DLD1 (cell line): Measurements from ENCODE around the gene RPTOR.
"Not testable (repeated sequence)": the region's sequence is repeated elsewhere in the genome, so short reads cannot be mapped to it uniquely, and the experiment has no call there.

Source experiments
- in situ Hi-C: cut with HindIII; loops from 2 replicates; pipeline ENCODE4 v1.10.0; 2017; ENCODE audit warnings: low sequenced_read_pairs

The RPTOR gene

GRCh38 chr17:80737106-80738019 lies 192.7 kb downstream of the RPTOR start:
- in situ Hi-C loops = no loop called here

DNA sequence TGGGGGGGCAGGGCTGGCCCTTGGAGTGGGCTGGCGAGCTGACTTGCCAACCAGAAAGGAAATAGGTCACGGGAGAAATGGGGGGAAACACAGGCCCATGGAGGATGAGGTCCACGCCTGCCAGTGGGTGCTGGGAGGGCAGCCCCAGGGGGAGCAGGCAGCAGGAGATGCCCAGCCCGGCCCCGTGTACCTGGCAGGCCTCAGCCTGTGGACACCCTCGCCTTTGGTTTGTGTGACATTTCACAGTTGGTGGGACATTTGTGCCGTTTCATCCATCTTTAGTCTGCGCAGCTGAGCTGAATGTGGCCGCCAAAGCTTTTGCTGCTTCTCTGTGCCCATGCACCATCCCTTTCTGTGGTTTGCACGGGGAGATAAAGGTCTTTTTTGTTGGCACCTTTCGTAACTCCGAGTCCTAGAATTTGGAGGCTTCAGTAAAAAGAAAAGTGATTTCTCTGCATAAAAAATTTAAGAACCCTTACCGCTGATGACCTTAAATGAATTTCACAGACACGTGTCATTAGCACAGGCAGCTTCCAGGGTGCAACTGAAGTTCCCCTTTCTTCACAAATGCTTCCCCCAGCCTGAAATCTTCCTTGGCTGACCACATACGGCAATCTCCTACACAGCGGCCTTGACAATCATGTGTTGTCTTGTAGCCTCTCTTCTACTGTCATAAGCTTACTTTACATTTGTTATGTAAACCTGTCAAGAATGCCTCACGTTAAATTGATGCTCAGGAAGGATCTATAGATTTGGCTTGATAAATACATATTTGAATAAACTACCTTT lies 193.6 kb downstream of the RPTOR start:
- in situ Hi-C loops = no loop called here

GRCh38 chr17:80738987-80739730 lies 194.5 kb downstream of the RPTOR start:
- in situ Hi-C loops = no loop called here

DNA sequence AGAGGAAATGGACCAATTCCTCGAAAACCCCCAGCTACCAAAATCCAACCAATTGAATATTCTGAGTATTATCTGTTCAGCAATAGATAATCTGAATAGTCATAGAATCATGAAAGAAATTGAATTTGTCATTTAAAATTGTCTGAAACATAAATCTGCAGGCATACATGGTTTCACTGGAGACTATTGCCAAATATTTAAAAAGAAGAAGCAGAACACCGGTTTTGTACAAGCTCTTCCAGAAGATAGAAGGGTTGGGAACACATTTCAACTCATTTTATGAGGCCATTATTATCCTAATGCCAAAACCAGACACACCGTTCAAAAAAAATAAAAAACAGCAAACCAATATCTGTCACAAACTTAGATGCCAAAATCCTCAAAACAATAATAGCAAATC lies 195.5 kb downstream of the RPTOR start:
- in situ Hi-C loops = no loop called here

GRCh38 chr17:80742091-80742490 lies 197.5 kb downstream of the RPTOR start:
- in situ Hi-C loops = no loop called here

DNA sequence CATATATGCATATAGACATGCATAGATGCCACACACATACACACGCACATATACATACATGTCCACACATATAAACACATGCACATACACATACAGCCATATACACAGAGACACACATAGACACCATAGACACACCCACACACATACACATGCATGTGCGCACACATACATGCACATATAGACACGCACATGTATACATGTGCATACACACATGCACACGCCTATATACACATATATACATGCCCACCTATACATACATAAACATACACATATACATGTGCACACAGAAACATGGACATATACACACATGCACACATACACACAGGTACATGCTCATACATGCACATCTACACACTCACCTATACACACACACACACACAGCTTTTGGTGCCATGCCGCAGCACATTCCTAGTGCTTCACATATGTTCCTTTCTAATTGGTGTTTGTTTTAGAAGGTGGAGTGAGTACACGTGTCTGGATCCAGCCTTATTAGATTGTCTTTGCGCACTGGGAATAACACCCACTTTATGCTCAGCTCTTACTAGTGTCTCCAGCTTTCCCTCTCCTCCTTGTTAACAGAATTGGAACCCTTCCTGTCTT lies 198.0 kb downstream of the RPTOR start:
- in situ Hi-C loops = no loop called here

GRCh38 chr17:80743181-80743771 lies 198.6 kb downstream of the RPTOR start:
- in situ Hi-C loops = no loop called here

GRCh38 chr17:80743973-80744372 lies 199.3 kb downstream of the RPTOR start:
- in situ Hi-C loops = not testable (repeated sequence)

GRCh38 chr17:80744725-80745124 lies 200.1 kb downstream of the RPTOR start:
- in situ Hi-C loops = not testable (repeated sequence)

GRCh38 chr17:80745183-80745582 lies 200.5 kb downstream of the RPTOR start:
- in situ Hi-C loops = no loop called here

- in situ Hi-C loops = no loop called here
These were observed 201.8 kb downstream of the RPTOR start for GRCh38 chr17:80746262-80746935.

DNA sequence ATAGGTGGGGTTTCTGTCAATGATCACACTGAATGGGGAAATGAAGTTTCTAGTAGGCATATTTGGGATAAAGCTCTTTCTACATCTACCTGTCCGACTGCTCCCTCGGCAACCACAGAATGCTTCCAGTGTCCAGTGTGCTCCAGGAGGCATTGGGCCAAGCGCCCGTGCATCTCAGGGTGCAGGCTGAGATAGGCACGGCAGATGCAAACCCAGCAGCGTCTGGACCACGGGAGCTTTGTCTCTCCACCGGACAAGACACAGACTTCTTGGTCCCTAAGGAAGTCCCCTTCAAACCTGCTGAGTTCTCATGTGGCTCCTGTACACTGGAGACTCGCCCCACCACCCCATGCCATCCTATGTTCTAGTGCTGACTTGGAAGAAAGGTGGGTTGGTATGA lies 202.8 kb downstream of the RPTOR start:
- in situ Hi-C loops = no loop called here

- in situ Hi-C loops = no loop called here
These were observed 205.0 kb downstream of the RPTOR start for GRCh38 chr17:80749611-80750010.

DNA sequence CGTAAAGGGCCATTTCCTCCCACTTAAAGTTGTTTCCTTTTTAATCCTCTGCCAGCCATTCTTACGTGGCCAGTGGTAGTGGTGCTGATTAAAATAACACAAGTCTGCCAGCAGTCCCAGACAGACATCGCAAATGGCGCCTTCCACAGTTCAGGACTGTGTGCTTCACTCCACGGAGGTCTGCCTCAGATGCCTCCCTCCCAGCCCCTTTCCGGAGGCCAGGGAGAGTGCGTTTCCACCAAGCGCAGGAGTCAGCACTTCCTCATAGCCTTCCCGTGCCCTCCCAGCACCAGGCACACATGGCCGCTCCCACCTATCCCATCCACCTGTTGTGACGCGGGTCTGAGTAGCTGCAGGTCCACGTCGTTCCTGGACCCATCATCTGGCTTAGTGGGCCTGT lies 205.6 kb downstream of the RPTOR start:
- in situ Hi-C loops = no loop called here

- in situ Hi-C loops = no loop called here
These were observed 206.7 kb downstream of the RPTOR start for GRCh38 chr17:80751070-80751945.

DNA sequence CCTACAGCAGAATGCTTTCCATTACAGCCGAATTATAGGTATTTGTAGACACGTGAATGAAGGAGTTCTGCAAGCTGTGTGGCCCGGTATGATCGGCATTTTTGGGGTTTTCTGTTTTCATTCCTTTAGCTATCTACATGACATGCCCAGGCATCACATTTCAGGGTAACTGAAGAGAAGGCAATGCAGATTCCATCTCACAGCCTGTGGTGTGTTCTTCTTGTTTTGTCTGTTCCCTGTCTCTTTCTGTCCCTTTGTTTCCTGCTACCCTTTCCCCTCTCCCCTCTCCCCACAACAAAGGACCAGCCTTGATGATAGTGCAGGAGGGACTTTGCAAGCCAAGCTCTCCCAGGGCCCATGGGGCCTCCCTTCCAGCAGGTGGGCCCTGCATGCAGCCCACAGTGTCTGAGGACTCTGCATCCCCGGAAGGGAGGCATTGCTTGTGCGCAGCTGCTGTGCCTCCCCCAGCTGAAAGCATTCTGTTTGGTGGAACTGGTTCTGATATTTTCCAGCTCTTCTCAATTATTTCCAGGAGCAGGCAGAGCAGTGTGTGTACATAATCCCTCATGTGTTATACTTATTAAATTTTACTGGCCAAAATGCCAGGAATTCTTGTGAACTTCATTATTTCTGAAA lies 207.4 kb downstream of the RPTOR start:
- in situ Hi-C loops = no loop called here

DNA sequence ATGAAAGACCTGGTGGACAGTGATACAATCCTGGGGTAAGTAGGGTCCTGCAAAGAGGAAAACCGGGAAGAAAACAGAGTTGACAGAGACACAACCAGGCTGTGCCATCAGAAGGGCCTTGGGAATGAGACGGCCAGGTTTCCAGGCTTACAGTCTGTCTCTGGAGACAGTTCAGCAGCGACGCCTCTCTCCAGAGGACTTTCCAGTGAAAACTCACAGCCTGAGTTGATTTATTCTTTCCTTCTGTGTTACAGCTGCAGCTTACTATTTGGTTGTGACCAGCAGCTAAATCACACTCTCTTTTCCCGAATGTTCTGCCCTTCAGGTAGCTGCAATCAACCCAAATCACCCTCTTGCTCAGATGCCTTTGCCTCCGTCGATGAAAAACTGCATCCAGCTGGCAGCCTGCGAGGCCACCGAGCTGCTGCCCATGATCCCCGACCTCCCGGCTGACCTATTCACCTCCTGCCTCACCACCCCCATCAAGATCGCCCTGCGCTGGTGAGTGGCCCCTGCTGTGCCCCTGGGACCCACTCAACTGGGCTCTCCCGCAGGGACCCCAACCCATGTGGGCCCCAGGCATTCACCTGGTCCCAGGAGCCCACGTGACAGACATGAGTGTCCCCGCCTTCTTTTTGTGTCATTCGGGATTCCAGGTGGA lies 209.2 kb downstream of the RPTOR start:
- in situ Hi-C loops = no loop called here

DNA sequence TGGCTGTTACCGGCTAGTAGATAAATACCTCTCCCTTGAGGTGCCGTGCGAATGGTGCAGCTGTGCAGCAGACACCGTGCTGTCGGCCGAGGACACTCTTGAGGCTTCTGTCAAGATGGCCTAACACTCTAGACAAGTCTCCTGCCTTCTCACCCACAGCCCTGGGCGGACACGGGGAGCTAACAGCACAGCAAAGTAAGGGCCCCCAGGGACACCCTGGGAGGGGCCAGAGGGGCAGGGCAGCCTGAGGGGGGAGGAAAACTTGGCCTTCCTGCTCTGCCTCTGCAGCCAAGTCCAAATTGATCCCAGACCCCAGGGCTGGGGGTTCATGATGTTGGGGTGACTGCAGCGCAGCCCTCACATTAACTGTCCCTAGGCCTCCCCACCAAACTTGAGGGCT lies 210.2 kb downstream of the RPTOR start:
- in situ Hi-C loops = no loop called here
